GM11168 (cell line): ENCODE data around the gene PRELP.

Experiments
- in situ Hi-C: fragments of 300-500 bp; cut with MboI; formaldehyde crosslinking; loops from one replicate; pipeline ENCODE4 v1.12.0; 2022; ENCODE audit warnings: low sequenced_read_pairs; ENCODE audit not compliant: unreplicated experiment

The PRELP gene

DNA sequence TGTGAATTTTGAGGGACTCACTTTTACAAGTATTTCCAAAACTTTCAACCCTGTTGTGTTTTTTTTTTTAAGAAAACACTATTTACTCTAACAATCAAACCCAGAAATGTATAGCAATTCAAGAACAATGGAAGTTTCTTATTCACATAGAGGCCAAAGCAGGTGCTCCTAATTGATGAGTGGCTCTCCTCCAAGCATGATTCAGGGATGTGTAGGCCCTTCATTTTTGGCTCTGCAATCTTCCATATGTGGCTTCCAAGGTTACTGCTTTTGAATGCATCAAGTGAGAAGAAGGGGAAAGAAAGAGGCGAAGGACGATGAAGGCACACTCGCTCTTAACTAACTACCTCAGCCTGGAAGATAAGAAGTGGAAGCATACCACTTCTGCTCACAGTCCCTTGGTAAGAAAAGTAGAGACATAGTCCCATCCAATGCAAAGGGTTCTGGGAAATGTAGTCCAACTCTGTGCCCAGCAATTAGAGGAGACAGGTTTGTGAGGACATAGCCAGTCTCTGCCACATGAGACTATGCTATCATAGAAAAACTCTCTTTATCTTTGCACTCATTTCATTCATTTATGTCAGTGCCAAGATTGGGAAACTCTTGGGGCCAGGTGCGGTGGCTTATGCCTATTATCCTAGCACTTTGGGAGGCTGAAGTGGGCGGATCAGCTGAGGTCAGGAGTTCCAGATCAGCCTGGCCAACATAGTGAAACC lies 64.4 kb downstream of the PRELP start:
- in situ Hi-C loops, result no loop called here
